ENCODE measurements around the gene DEK.

DNA sequence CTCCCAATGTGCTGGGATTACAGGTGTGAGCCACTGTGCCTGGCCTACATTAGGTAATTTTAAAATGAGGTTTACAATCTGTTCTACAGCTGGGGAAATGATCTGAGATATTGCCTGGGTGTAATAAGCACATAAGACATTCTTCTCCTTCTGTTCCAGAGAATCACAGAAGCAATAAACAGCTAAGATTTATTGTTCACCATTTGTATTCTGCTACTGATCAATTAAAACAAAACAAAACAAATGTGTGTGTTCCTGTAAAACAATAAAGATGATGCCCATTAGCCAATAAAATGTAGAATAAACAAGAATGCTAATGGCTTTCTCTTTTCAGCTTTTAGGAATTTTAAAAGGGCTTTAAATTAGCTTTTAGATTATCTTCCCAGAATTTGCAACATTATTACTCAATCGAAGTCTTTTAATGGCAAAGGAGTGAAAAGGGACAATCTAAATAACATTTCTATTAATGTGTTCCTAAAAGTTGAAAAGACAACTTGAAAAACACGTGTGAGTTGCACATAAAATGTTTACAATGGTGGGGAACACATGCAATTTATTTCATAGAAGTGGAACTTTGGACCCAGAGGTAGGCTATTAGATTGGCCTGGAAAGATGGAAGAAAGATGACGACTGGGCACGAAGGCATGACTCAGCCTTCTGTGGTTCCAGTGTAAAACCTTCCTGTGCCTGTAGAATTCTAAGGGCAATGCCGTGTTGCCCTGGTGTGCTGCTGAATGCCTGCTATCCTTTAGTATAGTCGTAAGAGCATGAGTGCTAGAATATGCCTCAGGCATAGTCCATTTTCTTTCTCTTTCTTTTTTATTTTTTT lies 29.0 kb upstream of the DEK start:
- no peak for TF ChIP-seq SUZ12 (IDR thresholded peaks at IDR 0.05; ENCODE audit: extremely low read depth, insufficient read depth, insufficient read length)
- no peak for TF ChIP-seq YY1 (IDR thresholded peaks at IDR 0.05; ENCODE audit: insufficient read depth, insufficient read length)

Measured in NT2/D1 (cell line).